HEK293T (cell line): ENCODE measurements around the gene KIAA1755.
"Not testable (repeated sequence)": the region's sequence is repeated elsewhere in the genome, so short reads cannot be mapped to it uniquely, and the experiment has no call there.

Experiments used
- BHLHE40 ChIP-seq: fragments of 450-650 bp; IDR thresholded peaks from 2 replicates; pipeline ENCODE4 v1.6.1; 2016; ENCODE audit warnings: mild to moderate bottlenecking, moderate library complexity, borderline replicate concordance
- FOXA1 ChIP-seq: fragments of 450-650 bp; IDR thresholded peaks from 2 replicates; pipeline ENCODE4 v1.6.1; 2016; ENCODE audit warnings: mild to moderate bottlenecking
- LEF1 ChIP-seq: fragments of 450-650 bp; IDR thresholded peaks from 2 replicates; pipeline ENCODE4 v1.6.1; 2017; ENCODE audit warnings: mild to moderate bottlenecking, borderline replicate concordance
- SUZ12 ChIP-seq: fragments of 450-650 bp; IDR thresholded peaks from 2 replicates; pipeline ENCODE4 v1.6.1; 2016; ENCODE audit warnings: mild to moderate bottlenecking
- TARDBP ChIP-seq: fragments of 450-650 bp; IDR thresholded peaks from 2 replicates; pipeline ENCODE4 v1.6.1; 2016

GRCh38 chr20:38284066-38284650, 23.6 kb upstream of the KIAA1755 start:
- not testable (repeated sequence) for TF ChIP-seq FOXA1, LEF1, BHLHE40, SUZ12, TARDBP
